HCT116 (cell line): ENCODE measurements around the gene TBC1D22B. TPM values are rescaled to one million over a fixed set of nuclear protein-coding genes. Genes with fewer than 3 reads are reported as not detected.

Source experiments
- ATAC-seq: fragments of 200-7000 bp; cut with Tn5 transposase; 2 replicates; pipeline ENCODE4 v1.9.1; 2020; ENCODE audit warnings: mild to moderate bottlenecking, moderate library complexity
- BruUV-seq: library from RNA; stranded (reverse); fragments of 400-500 nt; replicated peaks from 2 replicates; lab custom pipeline; 2021; lab: Mats Ljungman, UMichigan
- CTCF ChIA-PET: fragments of 300-600 bp; sonication (Branson Sonifier 250); formaldehyde crosslinking; loops from one replicate; lab custom pipeline; 2021; ENCODE audit warnings: antibody characterized with exemption; lab: Charles Lee
- POLR2A ChIA-PET: fragments of 300-600, 350-600 bp; sonication (Branson Sonifier 250); formaldehyde crosslinking; loops from one replicate; lab custom pipeline; 2021; ENCODE audit warnings: antibody characterized with exemption; lab: Charles Lee
- RAD21 ChIA-PET, 2 experiments: fragments of 300-600 bp; sonication (Branson Sonifier 250); formaldehyde crosslinking; loops; one replicate each; lab custom pipeline; 2023; ENCODE audit warnings: low total read pairs in 2 of 2; ENCODE audit not compliant: uncharacterized antibody in 2 of 2, unreplicated experiment in 2 of 2, low non-redundant PET in 1 of 2; lab: Charles Lee
- DNase-seq: peaks from one replicate; pipeline ENCODE4 v3.0.0-alpha.2; 2010; ENCODE audit warnings: low read depth, low spot score
- H2AFZ ChIP-seq: fragments of 200-600 bp; shearing (Covaris generic), sonication (generic); 2 replicates; pipeline ENCODE4 v1.6.1; 2017; ENCODE audit warnings: low read depth, mixed run types, mixed read lengths, antibody characterized with exemption, low read length; ENCODE audit not compliant: poor library complexity, severe bottlenecking
- H3K27ac ChIP-seq: 2 replicates; pipeline ENCODE4 v1.5.1; 2012; ENCODE audit warnings: low read depth, low read length
- H3K27me3 ChIP-seq: fragments of 200-600 bp; sonication (generic); 2 replicates; pipeline ENCODE4 v1.6.1; 2016; ENCODE audit warnings: mixed run types, low read length, mixed read lengths; ENCODE audit not compliant: insufficient read depth
- H3K36me3 ChIP-seq, 2 experiments: fragments of 200-500 bp in 1 of 2; fragments of 200-600 bp in 1 of 2; sonication (Bioruptor generic) in 1 of 2; sonication (generic) in 1 of 2; 2 replicates each; pipeline versions ENCODE4 v1.5.1 to v1.6.1; 2014 to 2016; ENCODE audit warnings: low read length in 2 of 2, inconsistent platforms in 1 of 2, mixed read lengths in 1 of 2, mixed run types in 1 of 2; ENCODE audit not compliant: insufficient read depth in 2 of 2, control insufficient read depth in 1 of 2
- H3K4me1 ChIP-seq, 2 experiments: fragments of 200-600 bp in 1 of 2; sonication (generic) in 1 of 2; 2 replicates each; pipeline versions ENCODE4 v1.5.1 to v1.6.1; 2012 to 2017; ENCODE audit warnings: low read length in 2 of 2, inconsistent platforms in 1 of 2, mild to moderate bottlenecking in 1 of 2, mixed read lengths in 1 of 2, mixed run types in 1 of 2, moderate library complexity in 1 of 2; ENCODE audit not compliant: insufficient read depth in 2 of 2, control insufficient read depth in 1 of 2
- H3K4me2 ChIP-seq: fragments of 200-600 bp; sonication (generic); 2 replicates; pipeline ENCODE4 v1.6.1; 2017; ENCODE audit warnings: mixed run types, low read length, mixed read lengths
- H3K4me3 ChIP-seq, 2 experiments: fragments of 200-600 bp in 1 of 2; sonication (generic) in 1 of 2; replicated peaks in 1 of 2; 2 replicates each; pipeline ENCODE4 v1.5.1; 2011 to 2016; ENCODE audit warnings: low read length in 2 of 2, control low read depth in 1 of 2, low read depth in 1 of 2, mild to moderate bottlenecking in 1 of 2, mixed read lengths in 1 of 2, mixed run types in 1 of 2
- H3K79me2 ChIP-seq: fragments of 200-600 bp; sonication (generic); 2 replicates; pipeline ENCODE4 v1.6.1; 2017; ENCODE audit warnings: mild to moderate bottlenecking, mixed run types, low read length, moderate library complexity, mixed read lengths; ENCODE audit not compliant: insufficient read depth
- H3K9ac ChIP-seq: fragments of 200-600 bp; sonication (generic); 2 replicates; pipeline ENCODE4 v1.6.1; 2016; ENCODE audit warnings: low read length, mixed read lengths
- H3K9me2 ChIP-seq: fragments of 200-600 bp; sonication (generic), shearing (Covaris generic); 2 replicates; pipeline ENCODE4 v1.6.1; 2017; ENCODE audit warnings: mixed run types, mild to moderate bottlenecking, moderate library complexity; ENCODE audit not compliant: insufficient read depth
- H3K9me3 ChIP-seq, 2 experiments: fragments of 200-500 bp in 1 of 2; fragments of 200-600 bp in 1 of 2; sonication (Bioruptor generic) in 1 of 2; sonication (generic) in 1 of 2; 2 replicates each; pipeline ENCODE4 v1.6.1; 2014 to 2017; ENCODE audit warnings: low read length in 2 of 2, mixed read lengths in 2 of 2, inconsistent platforms in 1 of 2, low read depth in 1 of 2, mild to moderate bottlenecking in 1 of 2, mixed run types in 1 of 2, moderate library complexity in 1 of 2; ENCODE audit not compliant: control insufficient read depth in 1 of 2, insufficient read depth in 1 of 2
- H4K20me1 ChIP-seq: fragments of 200-600 bp; sonication (generic), shearing (Covaris generic); 2 replicates; pipeline ENCODE4 v1.6.1; 2017; ENCODE audit warnings: mixed run types, mild to moderate bottlenecking, moderate library complexity; ENCODE audit not compliant: insufficient read depth
- CBX3 ChIP-seq: IDR thresholded peaks from 2 replicates; pipeline ENCODE4 v1.6.1; 2012; ENCODE audit warnings: low read depth
- EGR1 ChIP-seq: IDR thresholded peaks from 2 replicates; pipeline ENCODE4 v1.6.1; 2012; ENCODE audit warnings: low read depth
- ELF1 ChIP-seq: IDR thresholded peaks from 2 replicates; pipeline ENCODE4 v1.6.1; 2012; ENCODE audit warnings: low read depth, borderline replicate concordance
- EZH2 ChIP-seq: fragments of 200-600 bp; sonication (generic); IDR thresholded peaks from 2 replicates; pipeline ENCODE4 v1.6.1; 2017; ENCODE audit warnings: antibody characterized with exemption, mixed run types
- JUND ChIP-seq: IDR thresholded peaks from 2 replicates; pipeline ENCODE4 v1.6.1; 2012
- POLR2AphosphoS5 ChIP-seq: IDR thresholded peaks from 2 replicates; pipeline ENCODE4 v1.6.1; 2011; ENCODE audit warnings: mild to moderate bottlenecking, low read depth, low read length, moderate library complexity
- RAD21 ChIP-seq: IDR thresholded peaks from 2 replicates; pipeline ENCODE4 v1.6.1; 2012; ENCODE audit warnings: low read depth, mild to moderate bottlenecking
- REST ChIP-seq: IDR thresholded peaks from 2 replicates; pipeline ENCODE4 v1.6.1; 2012; ENCODE audit warnings: low read depth
- YY1 ChIP-seq: IDR thresholded peaks from 2 replicates; pipeline ENCODE4 v1.6.1; 2011; ENCODE audit warnings: low read length, low read depth, moderate library complexity, mild to moderate bottlenecking; ENCODE audit not compliant: insufficient replicate concordance; ENCODE audit errors: extremely low read depth
- ZFX ChIP-seq: fragments of 450-650 bp; IDR thresholded peaks from 2 replicates; pipeline ENCODE4 v1.6.1; 2017
- intact Hi-C: fragments of 100-400 bp; cut with micrococcal nuclease; formaldehyde crosslinking; loops from 2 replicates; pipeline ENCODE4 v1.10.0; 2022
- total RNA-seq: library from RNA; stranded (reverse); gene quantifications from one replicate; pipeline ENCODE4 v1.2.1, GENCODE V29; 2021; ENCODE audit not compliant: unreplicated experiment
- TF ChIP-seq, protein P1 (sequence below): IDR thresholded peaks from 2 replicates; pipeline ENCODE4 v1.6.1; 2012
- TF ChIP-seq, protein P2 (sequence below): IDR thresholded peaks from 2 replicates; pipeline ENCODE4 v1.6.1; 2012
- TF ChIP-seq, protein P3 (sequence below): IDR thresholded peaks from 2 replicates; pipeline ENCODE4 v1.6.1; 2011; ENCODE audit warnings: mild to moderate bottlenecking, low read length, moderate library complexity; ENCODE audit not compliant: insufficient replicate concordance; ENCODE audit errors: extremely low read depth

Gene TBC1D22B
- total RNA-seq, 1 experiment from 2014 or later: 9.1 TPM

- H3K36me3 ChIP-seq: peaks cover 5 to 17% of the 10 kb centered on the region in 2 experiments; a peak in 2 of 4 replicates
- TF ChIP-seq RAD21: no peak
- TF ChIP-seq YY1: no peak
- TF ChIP-seq EZH2: no peak
- TF ChIP-seq CBX3: no peak
- TF ChIP-seq, protein P1, sequence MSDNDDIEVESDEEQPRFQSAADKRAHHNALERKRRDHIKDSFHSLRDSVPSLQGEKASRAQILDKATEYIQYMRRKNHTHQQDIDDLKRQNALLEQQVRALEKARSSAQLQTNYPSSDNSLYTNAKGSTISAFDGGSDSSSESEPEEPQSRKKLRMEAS: no peak
- TF ChIP-seq ZFX: no peak
- TF ChIP-seq JUND: no peak
- TF ChIP-seq ELF1: no peak
- no peak for TF ChIP-seq REST
- TF ChIP-seq, protein P2, sequence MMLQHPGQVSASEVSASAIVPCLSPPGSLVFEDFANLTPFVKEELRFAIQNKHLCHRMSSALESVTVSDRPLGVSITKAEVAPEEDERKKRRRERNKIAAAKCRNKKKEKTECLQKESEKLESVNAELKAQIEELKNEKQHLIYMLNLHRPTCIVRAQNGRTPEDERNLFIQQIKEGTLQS: no peak
- TF ChIP-seq, protein P3, sequence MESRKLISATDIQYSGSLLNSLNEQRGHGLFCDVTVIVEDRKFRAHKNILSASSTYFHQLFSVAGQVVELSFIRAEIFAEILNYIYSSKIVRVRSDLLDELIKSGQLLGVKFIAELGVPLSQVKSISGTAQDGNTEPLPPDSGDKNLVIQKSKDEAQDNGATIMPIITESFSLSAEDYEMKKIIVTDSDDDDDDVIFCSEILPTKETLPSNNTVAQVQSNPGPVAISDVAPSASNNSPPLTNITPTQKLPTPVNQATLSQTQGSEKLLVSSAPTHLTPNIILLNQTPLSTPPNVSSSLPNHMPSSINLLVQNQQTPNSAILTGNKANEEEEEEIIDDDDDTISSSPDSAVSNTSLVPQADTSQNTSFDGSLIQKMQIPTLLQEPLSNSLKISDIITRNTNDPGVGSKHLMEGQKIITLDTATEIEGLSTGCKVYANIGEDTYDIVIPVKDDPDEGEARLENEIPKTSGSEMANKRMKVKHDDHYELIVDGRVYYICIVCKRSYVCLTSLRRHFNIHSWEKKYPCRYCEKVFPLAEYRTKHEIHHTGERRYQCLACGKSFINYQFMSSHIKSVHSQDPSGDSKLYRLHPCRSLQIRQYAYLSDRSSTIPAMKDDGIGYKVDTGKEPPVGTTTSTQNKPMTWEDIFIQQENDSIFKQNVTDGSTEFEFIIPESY: no peak
- TF ChIP-seq EGR1: no peak
- TF ChIP-seq POLR2AphosphoS5: no peak
- ChIA-PET RAD21 (no interaction called here), POLR2A (no interaction called here), CTCF (no interaction called here)
- H3K4me3 ChIP-seq: no peak overlapping the region
- H3K27ac ChIP-seq: no peak overlapping the region
- no peak overlapping the region for H3K4me2 ChIP-seq
- ATAC-seq (no peak), DNase-seq (no peak)
- H3K79me2 ChIP-seq: peaks cover 48% of the 10 kb centered on the region
- no peaks in the 10 kb centered on the region for H3K27me3 ChIP-seq
- H3K9me2 ChIP-seq: no peaks in the 10 kb centered on the region
- no TSS peak for BruUV-seq
- intact Hi-C loops: no loop called here
- H3K9ac ChIP-seq: no peak overlapping the region
- no peaks in the 10 kb centered on the region for H3K4me1 ChIP-seq
- no peaks in the 10 kb centered on the region for H3K9me3 ChIP-seq
- H4K20me1 ChIP-seq: peaks cover 6% of the 10 kb centered on the region; the same call in 1 of the 2 replicates
- H2AFZ ChIP-seq: no peak overlapping the region
Measured at GRCh38 chr6:37362101-37362828, 104.7 kb downstream of the TBC1D22B start.
